ENCODE data around the gene ATP8A2.

Gene ATP8A2

DNA sequence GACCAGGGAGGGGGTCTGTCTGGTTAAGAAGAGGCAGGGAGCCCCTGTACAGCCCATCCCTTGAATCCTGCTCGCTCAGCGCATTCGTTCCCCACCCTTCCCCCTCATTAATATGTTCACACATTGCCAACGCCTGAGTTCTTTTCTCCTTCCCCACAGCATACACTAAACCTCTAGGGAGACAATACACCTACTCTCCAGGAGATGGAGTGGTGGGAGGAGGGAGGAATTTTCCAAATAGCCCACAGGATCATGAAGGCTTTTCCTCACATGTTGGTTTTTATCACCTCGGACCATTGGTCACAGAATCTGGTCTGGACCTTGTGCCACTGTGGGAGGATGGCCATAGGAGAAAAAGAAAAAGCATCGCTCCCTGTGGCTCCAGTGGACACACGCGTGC is 385.1 kb downstream of the ATP8A2 start:
- H3K4me1 ChIP-seq (ENCODE audit: low read length): peaks cover 14% of the 10 kb centered on the region
- no peak overlapping the region for H3K9ac ChIP-seq (ENCODE audit: low read length)
- H3K9me2 ChIP-seq (replicated peaks; ENCODE audit: insufficient read depth, low read length): no peaks in the 10 kb centered on the region
- H2AFZ ChIP-seq (ENCODE audit: low read length): no peak overlapping the region
- no peaks in the 10 kb centered on the region for H3K36me3 ChIP-seq (replicated peaks; ENCODE audit: insufficient read depth, low read length)
- H3K79me2 ChIP-seq (ENCODE audit: low read length): no peaks in the 10 kb centered on the region
- no peak overlapping the region for H3K4me3 ChIP-seq (ENCODE audit: low read length)
- H3K27me3 ChIP-seq (replicated peaks; ENCODE audit: insufficient read depth, low read length): no peaks in the 10 kb centered on the region
- no peak for DNase-seq
- H3K9me3 ChIP-seq (replicated peaks; ENCODE audit: insufficient read depth, low read length): no peaks in the 10 kb centered on the region
- no peak overlapping the region for H3K27ac ChIP-seq (ENCODE audit: low read length)
- no peak overlapping the region for H3K4me2 ChIP-seq (ENCODE audit: low read depth, low read length)
- no peaks in the 10 kb centered on the region for H3F3A ChIP-seq (ENCODE audit: insufficient read depth, low read length)
- no peaks in the 10 kb centered on the region for H4K20me1 ChIP-seq (ENCODE audit: insufficient read depth, low read length)
- TF ChIP-seq EZH2phosphoT487 (IDR thresholded peaks at IDR 0.05; ENCODE audit: low read length) (no peak), EZH2 (optimal IDR thresholded peaks at IDR 0.05; ENCODE audit: low read depth, low read length) (no peak)
- TF ChIP-seq, protein P1, sequence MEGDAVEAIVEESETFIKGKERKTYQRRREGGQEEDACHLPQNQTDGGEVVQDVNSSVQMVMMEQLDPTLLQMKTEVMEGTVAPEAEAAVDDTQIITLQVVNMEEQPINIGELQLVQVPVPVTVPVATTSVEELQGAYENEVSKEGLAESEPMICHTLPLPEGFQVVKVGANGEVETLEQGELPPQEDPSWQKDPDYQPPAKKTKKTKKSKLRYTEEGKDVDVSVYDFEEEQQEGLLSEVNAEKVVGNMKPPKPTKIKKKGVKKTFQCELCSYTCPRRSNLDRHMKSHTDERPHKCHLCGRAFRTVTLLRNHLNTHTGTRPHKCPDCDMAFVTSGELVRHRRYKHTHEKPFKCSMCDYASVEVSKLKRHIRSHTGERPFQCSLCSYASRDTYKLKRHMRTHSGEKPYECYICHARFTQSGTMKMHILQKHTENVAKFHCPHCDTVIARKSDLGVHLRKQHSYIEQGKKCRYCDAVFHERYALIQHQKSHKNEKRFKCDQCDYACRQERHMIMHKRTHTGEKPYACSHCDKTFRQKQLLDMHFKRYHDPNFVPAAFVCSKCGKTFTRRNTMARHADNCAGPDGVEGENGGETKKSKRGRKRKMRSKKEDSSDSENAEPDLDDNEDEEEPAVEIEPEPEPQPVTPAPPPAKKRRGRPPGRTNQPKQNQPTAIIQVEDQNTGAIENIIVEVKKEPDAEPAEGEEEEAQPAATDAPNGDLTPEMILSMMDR (IDR thresholded peaks at IDR 0.05; ENCODE audit: low read length): no peak

DNA sequence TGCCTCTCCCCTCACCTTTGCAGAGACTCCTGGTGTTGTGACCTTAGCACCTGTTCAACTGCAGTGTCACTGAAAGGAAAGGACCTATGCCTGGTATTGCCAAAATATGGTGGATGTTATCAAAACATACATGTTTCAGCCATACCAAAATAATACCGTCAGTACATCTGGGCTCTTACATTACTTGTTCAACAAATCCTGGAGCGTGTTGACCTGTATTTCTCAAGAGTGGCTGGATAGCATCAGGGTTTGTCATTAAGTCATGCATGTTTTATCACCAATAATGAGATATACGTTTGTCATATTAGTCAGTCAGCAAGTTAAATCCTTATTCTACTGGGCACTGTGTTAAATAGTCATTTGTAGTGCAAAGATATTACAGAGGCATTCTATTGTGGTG is 389.3 kb downstream of the ATP8A2 start:
- no peak overlapping the region for H3K4me2 ChIP-seq (ENCODE audit: low read depth, low read length)
- H2AFZ ChIP-seq (ENCODE audit: low read length): no peak overlapping the region
- no peak for DNase-seq
- H3K9ac ChIP-seq (ENCODE audit: low read length): no peak overlapping the region
- no peaks in the 10 kb centered on the region for H3K36me3 ChIP-seq (replicated peaks; ENCODE audit: insufficient read depth, low read length)
- H3K9me2 ChIP-seq (replicated peaks; ENCODE audit: insufficient read depth, low read length): no peaks in the 10 kb centered on the region
- H3K4me3 ChIP-seq (ENCODE audit: low read length): no peak overlapping the region
- H3K27me3 ChIP-seq (replicated peaks; ENCODE audit: insufficient read depth, low read length): no peaks in the 10 kb centered on the region
- no peaks in the 10 kb centered on the region for H3F3A ChIP-seq (ENCODE audit: insufficient read depth, low read length)
- H4K20me1 ChIP-seq (ENCODE audit: insufficient read depth, low read length): no peaks in the 10 kb centered on the region
- no peaks in the 10 kb centered on the region for H3K79me2 ChIP-seq (ENCODE audit: low read length)
- H3K27ac ChIP-seq (ENCODE audit: low read length): no peak overlapping the region
- TF ChIP-seq EZH2phosphoT487 (IDR thresholded peaks at IDR 0.05; ENCODE audit: low read length) (no peak), EZH2 (optimal IDR thresholded peaks at IDR 0.05; ENCODE audit: low read depth, low read length) (no peak)
- TF ChIP-seq, protein P1 (IDR thresholded peaks at IDR 0.05; ENCODE audit: low read length): no peak
- no peaks in the 10 kb centered on the region for H3K9me3 ChIP-seq (replicated peaks; ENCODE audit: insufficient read depth, low read length)
- no peaks in the 10 kb centered on the region for H3K4me1 ChIP-seq (ENCODE audit: low read length)

DNA sequence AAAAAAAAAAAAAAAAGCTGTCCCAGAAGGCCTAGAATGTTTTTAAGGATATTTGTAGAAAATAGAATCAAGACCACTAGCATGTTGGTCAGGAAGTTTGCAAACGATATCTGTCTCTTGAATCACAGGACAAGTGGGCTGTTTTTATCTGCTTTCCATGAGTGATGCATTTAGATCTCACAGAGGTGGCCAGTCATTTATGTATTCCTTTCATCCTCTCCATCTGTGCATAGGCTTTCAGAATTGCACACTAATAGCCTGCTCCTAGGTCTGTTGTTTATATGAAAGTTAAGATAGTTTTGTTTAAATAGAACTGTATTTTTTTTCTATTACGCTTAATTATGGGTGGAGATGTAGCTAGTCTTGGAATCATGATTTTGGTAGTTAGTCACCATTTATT is 390.5 kb downstream of the ATP8A2 start:
- H3K9ac ChIP-seq (ENCODE audit: low read length): no peak overlapping the region
- H3K27ac ChIP-seq (ENCODE audit: low read length): no peak overlapping the region
- no peaks in the 10 kb centered on the region for H3K79me2 ChIP-seq (ENCODE audit: low read length)
- H3K4me1 ChIP-seq (ENCODE audit: low read length): no peaks in the 10 kb centered on the region
- no peaks in the 10 kb centered on the region for H3K27me3 ChIP-seq (replicated peaks; ENCODE audit: insufficient read depth, low read length)
- no peaks in the 10 kb centered on the region for H3F3A ChIP-seq (ENCODE audit: insufficient read depth, low read length)
- H3K4me2 ChIP-seq (ENCODE audit: low read depth, low read length): no peak overlapping the region
- TF ChIP-seq EZH2 (optimal IDR thresholded peaks at IDR 0.05; ENCODE audit: low read depth, low read length) (no peak), EZH2phosphoT487 (IDR thresholded peaks at IDR 0.05; ENCODE audit: low read length) (no peak)
- TF ChIP-seq, protein P1 (IDR thresholded peaks at IDR 0.05; ENCODE audit: low read length): no peak
- no peaks in the 10 kb centered on the region for H3K9me2 ChIP-seq (replicated peaks; ENCODE audit: insufficient read depth, low read length)
- no peak for DNase-seq
- H3K36me3 ChIP-seq (replicated peaks; ENCODE audit: insufficient read depth, low read length): no peaks in the 10 kb centered on the region
- H4K20me1 ChIP-seq (ENCODE audit: insufficient read depth, low read length): no peaks in the 10 kb centered on the region
- H3K9me3 ChIP-seq (replicated peaks; ENCODE audit: insufficient read depth, low read length): no peaks in the 10 kb centered on the region
- no peak overlapping the region for H3K4me3 ChIP-seq (ENCODE audit: low read length)
- no peak overlapping the region for H2AFZ ChIP-seq (ENCODE audit: low read length)

Measured in MM.1S (cell line).